Lung (tissue), 12 donors: ENCODE data around the gene NAALADL2. TPM values are rescaled to one million over a fixed set of nuclear protein-coding genes. Genes with fewer than 3 reads are reported as not detected.

ENCODE experiments used
- ATAC-seq: fragments of 200-7000 bp; cut with Tn5 transposase; one replicate; pipeline ENCODE4 v1.9.1; 2020; ENCODE audit warnings: moderate number of reproducible peaks; ENCODE audit not compliant: insufficient read depth, low FRiP score
- DNase-seq, 3 donors: peaks; one replicate each; pipeline ENCODE4 v3.0.0-alpha.2; 2013 to 2017
- H3K27ac ChIP-seq, 2 donors: one replicate each; pipeline ENCODE4 v1.5.1; 2013; ENCODE audit warnings: mild to moderate bottlenecking in 2 of 2, moderate library complexity in 2 of 2, control low read depth in 1 of 2, inconsistent platforms in 1 of 2, low read depth in 1 of 2, low read length in 1 of 2
- H3K27me3 ChIP-seq, 3 donors: one replicate each; pipeline ENCODE4 v1.5.1; 2013; ENCODE audit warnings: low read length in 2 of 3; ENCODE audit not compliant: control insufficient read depth in 3 of 3, insufficient read depth in 3 of 3
- H3K36me3 ChIP-seq, 4 donors: one replicate each; pipeline ENCODE4 v1.5.1; 2013; ENCODE audit warnings: low read length in 4 of 4, mild to moderate bottlenecking in 1 of 4, moderate library complexity in 1 of 4; ENCODE audit not compliant: control insufficient read depth in 4 of 4, insufficient read depth in 4 of 4
- H3K4me1 ChIP-seq, 5 donors: one replicate each; pipeline ENCODE4 v1.5.1; 2013; ENCODE audit warnings: low read length in 5 of 5, mild to moderate bottlenecking in 2 of 5, moderate library complexity in 1 of 5; ENCODE audit not compliant: control insufficient read depth in 5 of 5, insufficient read depth in 5 of 5
- H3K4me3 ChIP-seq: one replicate; pipeline ENCODE4 v1.5.1; 2013; ENCODE audit warnings: mild to moderate bottlenecking, control low read depth, moderate library complexity
- H3K9ac ChIP-seq, 2 donors: one replicate each; pipeline ENCODE4 v1.5.1; 2013; ENCODE audit warnings: low read length in 2 of 2, control low read depth in 1 of 2; ENCODE audit not compliant: insufficient read depth in 1 of 2
- H3K9me3 ChIP-seq, 4 donors: one replicate each; pipeline ENCODE4 v1.5.1; 2013; ENCODE audit warnings: low read length in 3 of 4, mild to moderate bottlenecking in 1 of 4, moderate library complexity in 1 of 4; ENCODE audit not compliant: control insufficient read depth in 4 of 4, insufficient read depth in 3 of 4
- WGBS, 2 donors: extraction: QIAGEN DNeasy Blood & Tissue Kit; methylation state at CpG; one replicate each; pipeline ENCODE4 v1.1.7; 2013; 5-methylcytosine and 5-hydroxymethylcytosine counted together
- polyA plus RNA-seq, 2 donors: library from polyadenylated mRNA; stranded (reverse); fragments of 200-250 nt; gene quantifications; one replicate each; pipeline ENCODE4 v1.2.1, GENCODE V29; 2013
- total RNA-seq, 2 donors: library from RNA; depleted of rRNA in 1 of 2; stranded (reverse); fragments of >200 nt in 1 of 2; gene quantifications; one replicate each; pipeline ENCODE4 v1.2.1, GENCODE V29; 2014 to 2021
- TF ChIP-seq, protein P1 (sequence below): IDR thresholded peaks from 2 replicates; pipeline ENCODE4 v1.5.1; 2012; ENCODE audit warnings: mild to moderate bottlenecking; ENCODE audit errors: control extremely low read depth, extremely low read depth
- donor health status: control.
- donor health status: control.
- donor health status: Bipolar disorder and iron deficiency.
- donor health status: healthy.
- donor health status: DM: yes; HTN: yes; CAD: no.

NAALADL2 gene
- total and polyA plus RNA-seq, 4 donors = 0.49 to 46.7 (median 4.7) TPM

GRCh38 chr3:174973465-174973864 lies 114.3 kb downstream of the NAALADL2 start:
- no peak overlapping the region for H3K27ac ChIP-seq

GRCh38 chr3:174986685-174987084 lies 127.6 kb downstream of the NAALADL2 start:
- Histone ChIP-seq H3K9ac (no peak overlapping the region), H3K9me3 (no peaks in the 10 kb centered on the region), H3K36me3 (no peaks in the 10 kb centered on the region), H3K27ac (no peak overlapping the region), H3K4me3 (no peak overlapping the region), H3K4me1 (no peaks in the 10 kb centered on the region), H3K27me3 (no peaks in the 10 kb centered on the region)
- DNase-seq (no peak), ATAC-seq (no peak)
- TF ChIP-seq, protein P1, sequence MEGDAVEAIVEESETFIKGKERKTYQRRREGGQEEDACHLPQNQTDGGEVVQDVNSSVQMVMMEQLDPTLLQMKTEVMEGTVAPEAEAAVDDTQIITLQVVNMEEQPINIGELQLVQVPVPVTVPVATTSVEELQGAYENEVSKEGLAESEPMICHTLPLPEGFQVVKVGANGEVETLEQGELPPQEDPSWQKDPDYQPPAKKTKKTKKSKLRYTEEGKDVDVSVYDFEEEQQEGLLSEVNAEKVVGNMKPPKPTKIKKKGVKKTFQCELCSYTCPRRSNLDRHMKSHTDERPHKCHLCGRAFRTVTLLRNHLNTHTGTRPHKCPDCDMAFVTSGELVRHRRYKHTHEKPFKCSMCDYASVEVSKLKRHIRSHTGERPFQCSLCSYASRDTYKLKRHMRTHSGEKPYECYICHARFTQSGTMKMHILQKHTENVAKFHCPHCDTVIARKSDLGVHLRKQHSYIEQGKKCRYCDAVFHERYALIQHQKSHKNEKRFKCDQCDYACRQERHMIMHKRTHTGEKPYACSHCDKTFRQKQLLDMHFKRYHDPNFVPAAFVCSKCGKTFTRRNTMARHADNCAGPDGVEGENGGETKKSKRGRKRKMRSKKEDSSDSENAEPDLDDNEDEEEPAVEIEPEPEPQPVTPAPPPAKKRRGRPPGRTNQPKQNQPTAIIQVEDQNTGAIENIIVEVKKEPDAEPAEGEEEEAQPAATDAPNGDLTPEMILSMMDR = no peak

More at GRCh38 chr3:174973465-174973864, 114.3 kb downstream of the NAALADL2 start:
- DNase-seq (peak; percentile 23 to 80 (median 57)), ATAC-seq (peak; percentile 86)
- TF ChIP-seq, protein P1 = no peak
- WGBS, 2 donors = 79 to 85% methylated on average over 5 of the region's 5 CpGs
- no peaks in the 10 kb centered on the region for H3K4me1 ChIP-seq
- no peak overlapping the region for H3K9ac ChIP-seq
- no peaks in the 10 kb centered on the region for H3K36me3 ChIP-seq
- H3K27me3 ChIP-seq = no peaks in the 10 kb centered on the region
- H3K9me3 ChIP-seq = peaks cover 0 to 6% (median 0%) of the 10 kb centered on the region in 4 donors
- no peak overlapping the region for H3K4me3 ChIP-seq

GRCh38 chr3:175001091-175001490 lies 142.0 kb downstream of the NAALADL2 start:
- ATAC-seq = no peak
- TF ChIP-seq, protein P1 = no peak
- Histone ChIP-seq H3K4me1 (peaks cover 0 to 4% (median 2%) of the 10 kb centered on the region in 5 donors), H3K27me3 (no peaks in the 10 kb centered on the region), H3K27ac (no peak overlapping the region), H3K9ac (no peak overlapping the region), H3K36me3 (no peaks in the 10 kb centered on the region), H3K9me3 (no peaks in the 10 kb centered on the region), H3K4me3 (no peak overlapping the region)
- WGBS, 2 donors = 87 to 92% methylated on average over 1 of the region's 1 CpG
- DNase-seq = no peak

GRCh38 chr3:175002732-175003143 lies 143.6 kb downstream of the NAALADL2 start:
- no peak for ATAC-seq

More at GRCh38 chr3:175002732-175003143, 143.6 kb downstream of the NAALADL2 start:
- Histone ChIP-seq H3K9ac (no peak overlapping the region), H3K9me3 (no peaks in the 10 kb centered on the region), H3K36me3 (no peaks in the 10 kb centered on the region), H3K4me3 (no peak overlapping the region), H3K27me3 (no peaks in the 10 kb centered on the region), H3K27ac (no peak overlapping the region), H3K4me1 (peaks cover 0 to 6% (median 2%) of the 10 kb centered on the region in 5 donors)
- WGBS, 2 donors = 90 to 91% methylated on average over 1 of the region's 1 CpG
- TF ChIP-seq, protein P1 = no peak
- no peak for DNase-seq
